DMS79 treated with DMSO at 0.1 percent for 48 hours (cell line): Measurements from ENCODE around the gene ASB9.
A peak's percentile ranks its signal among the peaks of the same experiment; 100 is the strongest.
"Not testable (repeated sequence)": the region's sequence is repeated elsewhere in the genome, so short reads cannot be mapped to it uniquely, and the experiment has no call there.

Source experiments
- DNase-seq: peaks from one replicate; lab custom pipeline; 2025; lab: John Stamatoyannopoulos, UW

The ASB9 gene

GRCh38 chrX:15269618-15270521 lies at the start of gene ASB9:
ASB9 (minus strand) TSS chrX:15270083; CDS start chrX:15269874, 209 bp downstream.
- peak; percentile 28 for DNase-seq

- DNase-seq = no peak
Measured at GRCh38 chrX:15319075-15319474, 49.2 kb upstream of the ASB9 start.

- DNase-seq = no peak
Measured at GRCh38 chrX:15315509-15315908, 45.6 kb upstream of the ASB9 start, which contains the start of gene ASB11. ASB11 (minus strand) TSS chrX:15315640; CDS start chrX:15315605, 35 bp downstream.

GRCh38 chrX:15314472-15314871 lies 44.6 kb upstream of the ASB9 start:
- DNase-seq = no peak

GRCh38 chrX:15311119-15311518 lies 41.2 kb upstream of the ASB9 start:
- no peak for DNase-seq

- peak; percentile 43 for DNase-seq
Measured at GRCh38 chrX:15310117-15310516, 40.2 kb upstream of the ASB9 start.

GRCh38 chrX:15305899-15306298 lies 36.0 kb upstream of the ASB9 start:
- DNase-seq = not testable (repeated sequence)

GRCh38 chrX:15301924-15302323 lies 32.0 kb upstream of the ASB9 start:
- DNase-seq = no peak

GRCh38 chrX:15299941-15300851 lies 30.3 kb upstream of the ASB9 start:
- DNase-seq = peak; percentile 2

- no peak for DNase-seq
Measured at GRCh38 chrX:15298780-15299179, 28.9 kb upstream of the ASB9 start.

- DNase-seq = no peak
Measured at GRCh38 chrX:15298201-15298600, 28.3 kb upstream of the ASB9 start.

- no peak for DNase-seq
Measured at GRCh38 chrX:15293451-15293850, 23.6 kb upstream of the ASB9 start.

- DNase-seq = no peak
Measured at GRCh38 chrX:15292861-15293260, 23.0 kb upstream of the ASB9 start.

- DNase-seq = no peak
Measured at GRCh38 chrX:15277604-15278003, 7.7 kb upstream of the ASB9 start.

GRCh38 chrX:15274946-15275345 lies 5.1 kb upstream of the ASB9 start:
- no peak for DNase-seq

- DNase-seq = not testable (repeated sequence)
Measured at GRCh38 chrX:15273275-15273674, 3.4 kb upstream of the ASB9 start.

GRCh38 chrX:15271757-15272156 lies 1.9 kb upstream of the ASB9 start:
- DNase-seq = no peak

GRCh38 chrX:15269120-15269519 lies 763 bp downstream of the ASB9 start:
- DNase-seq = no peak

GRCh38 chrX:15254852-15255251 lies 15.0 kb downstream of the ASB9 start:
- DNase-seq = no peak

GRCh38 chrX:15245896-15246295 lies 24.0 kb downstream of the ASB9 start:
- DNase-seq = no peak

- DNase-seq = no peak
Measured at GRCh38 chrX:15244421-15244820, 25.5 kb downstream of the ASB9 start.

- DNase-seq = peak; percentile 28
Measured at GRCh38 chrX:15242899-15243555, 26.9 kb downstream of the ASB9 start.
